ENCODE data around the gene TTC17. TPM values are rescaled to one million over a fixed set of nuclear protein-coding genes. Genes with fewer than 3 reads are reported as not detected.

Gene TTC17
- polyA plus RNA-seq, 1 donor from 2014 or later = 56.0 TPM

DNA sequence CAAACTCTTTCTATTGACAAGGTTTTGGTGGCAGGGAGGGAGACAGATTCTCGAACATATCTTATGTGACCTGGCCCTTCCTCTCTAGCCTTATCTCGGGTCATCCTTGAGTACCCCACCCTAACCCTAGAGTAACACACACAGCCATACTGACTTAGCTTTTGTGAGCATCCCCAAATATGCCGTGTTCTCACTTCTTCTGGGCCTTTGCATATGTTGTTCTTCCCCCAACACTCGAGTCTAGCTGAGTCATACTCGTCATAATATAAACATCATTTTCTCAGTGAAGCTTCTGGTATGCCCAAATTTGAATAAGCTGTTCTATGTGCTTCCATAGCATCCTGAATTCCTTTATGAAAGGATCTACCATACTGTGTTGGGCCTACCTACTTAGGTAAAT, 8.0 kb downstream of the TTC17 start:
- Mint-ChIP-seq H3K36me3 (peaks cover 2% of the 10 kb centered on the region), H3K27me3 (no peaks in the 10 kb centered on the region), H3K27ac (peak overlapping the region in 1 of 3 donors; percentile 83), H3K4me1 (peaks cover 32 to 35% (median 33%) of the 10 kb centered on the region in 3 donors), H3K4me3 (peak overlapping the region in 2 of 4 donors; percentile 0 to 47), H3K9me3 (no peaks in the 10 kb centered on the region)

DNA sequence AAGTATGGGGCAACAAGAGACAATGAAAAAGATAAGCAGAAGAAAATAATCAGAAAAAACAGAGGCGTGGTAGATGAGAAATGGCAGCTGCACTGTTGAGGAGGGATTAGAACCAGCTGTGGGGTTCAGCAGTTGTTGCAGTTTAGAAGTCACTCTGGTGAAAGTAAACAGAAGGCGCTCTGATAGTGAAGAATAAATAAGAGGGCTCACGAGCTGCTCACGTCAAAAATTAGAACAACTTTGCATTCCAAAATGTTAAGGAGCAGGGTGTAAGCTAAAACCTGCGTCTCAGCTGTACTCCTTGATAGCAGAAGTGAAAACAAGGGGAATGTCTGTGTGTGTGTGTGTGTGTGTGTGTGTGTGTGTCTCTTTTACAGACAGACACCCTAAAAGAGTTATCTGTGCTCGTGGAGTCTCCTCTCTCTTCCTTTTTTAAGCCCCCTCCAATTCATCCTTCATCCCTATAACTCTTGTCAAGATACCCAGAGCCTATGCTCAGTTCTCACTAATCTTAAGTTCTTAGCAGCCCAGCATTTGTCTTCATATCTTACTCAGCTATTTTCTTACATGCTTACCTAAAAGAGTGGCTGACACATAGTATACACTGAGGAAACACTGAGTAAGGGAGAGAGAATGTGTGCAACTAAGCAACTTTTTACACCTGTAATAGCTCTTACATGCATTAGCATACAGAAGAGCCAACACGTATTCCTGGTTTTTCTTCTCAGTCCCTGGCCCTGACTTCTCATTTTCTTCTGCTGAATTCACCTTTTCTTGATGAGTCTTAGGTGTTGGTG, 8.9 kb downstream of the TTC17 start:
- peak overlapping the region in 2 of 3 donors; percentile 1 to 83 for H3K27ac Mint-ChIP-seq
- no peaks in the 10 kb centered on the region for H3K27me3 Mint-ChIP-seq
- no peaks in the 10 kb centered on the region for H3K9me3 Mint-ChIP-seq
- peak overlapping the region in 3 of 4 donors; percentile 0 to 19 (median 1) for H3K4me3 Mint-ChIP-seq
- H3K36me3 Mint-ChIP-seq = peaks cover 2% of the 10 kb centered on the region
- peaks cover 31 to 35% (median 33%) of the 10 kb centered on the region in 3 donors for H3K4me1 Mint-ChIP-seq

- no peak overlapping the region for H3K4me3 Mint-ChIP-seq
- no peak overlapping the region for H3K27ac Mint-ChIP-seq
- H3K9me3 Mint-ChIP-seq = no peaks in the 10 kb centered on the region
- H3K36me3 Mint-ChIP-seq = no peaks in the 10 kb centered on the region
- peaks cover 3 to 15% (median 12%) of the 10 kb centered on the region in 3 donors for H3K4me1 Mint-ChIP-seq
- no peaks in the 10 kb centered on the region for H3K27me3 Mint-ChIP-seq
These were observed 17.3 kb downstream of the TTC17 start for GRCh38 chr11:43376065-43376464.

- Mint-ChIP-seq H3K9me3 (no peaks in the 10 kb centered on the region), H3K4me3 (peak overlapping the region in 1 of 4 donors; percentile 37), H3K36me3 (no peaks in the 10 kb centered on the region), H3K27me3 (no peaks in the 10 kb centered on the region), H3K27ac (peak overlapping the region in 1 of 3 donors; percentile 39), H3K4me1 (peaks cover 3 to 15% (median 12%) of the 10 kb centered on the region in 3 donors)
These were observed 17.9 kb downstream of the TTC17 start for GRCh38 chr11:43376594-43376993.

DNA sequence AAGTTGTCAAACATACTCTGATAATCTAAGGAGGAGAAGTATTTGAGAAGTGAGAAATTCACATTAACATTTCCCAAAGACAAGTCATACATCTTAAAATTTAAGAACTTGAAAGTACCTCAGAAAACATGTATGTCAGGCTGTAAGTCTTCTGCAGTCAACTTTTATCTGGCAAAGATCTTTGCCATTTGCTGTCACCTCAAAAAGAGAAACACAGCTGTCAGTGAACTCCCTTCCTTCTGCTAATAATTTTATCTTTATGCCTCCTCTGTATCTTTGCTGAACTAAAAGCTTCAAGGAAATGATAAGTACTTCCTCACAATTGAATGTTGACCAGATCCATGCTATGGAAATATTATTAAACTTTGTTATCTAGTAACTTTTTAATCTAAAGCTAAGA, 18.7 kb downstream of the TTC17 start:
- Mint-ChIP-seq H3K4me3 (no peak overlapping the region), H3K4me1 (peaks cover 3 to 17% (median 12%) of the 10 kb centered on the region in 3 donors), H3K27ac (no peak overlapping the region), H3K9me3 (no peaks in the 10 kb centered on the region), H3K36me3 (no peaks in the 10 kb centered on the region), H3K27me3 (no peaks in the 10 kb centered on the region)

- Mint-ChIP-seq H3K36me3 (no peaks in the 10 kb centered on the region), H3K27ac (no peak overlapping the region), H3K4me3 (no peak overlapping the region), H3K27me3 (no peaks in the 10 kb centered on the region), H3K4me1 (peaks cover 3 to 17% (median 10%) of the 10 kb centered on the region in 3 donors), H3K9me3 (no peaks in the 10 kb centered on the region)
These were observed 20.2 kb downstream of the TTC17 start for GRCh38 chr11:43378897-43379296.

DNA sequence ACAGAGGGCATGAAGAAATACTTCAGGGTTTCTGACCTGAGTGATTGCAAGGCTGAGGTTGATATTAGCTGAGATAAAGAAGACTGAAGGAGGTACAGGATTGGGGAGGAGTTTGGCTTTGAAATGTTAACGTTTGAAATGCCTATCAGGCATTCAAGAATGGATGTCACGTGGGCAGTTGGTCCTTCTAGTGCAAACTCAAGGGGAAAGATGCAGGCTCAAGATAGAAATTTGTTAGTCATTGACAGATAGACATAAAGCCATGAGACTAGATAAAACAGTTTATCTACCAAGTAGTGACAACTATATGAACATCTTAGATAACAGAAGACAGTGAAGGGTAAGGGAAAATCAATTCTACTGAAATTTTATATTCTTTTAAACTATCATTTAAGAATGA, 23.1 kb downstream of the TTC17 start:
- Mint-ChIP-seq H3K4me1 (peaks cover 0 to 5% (median 0%) of the 10 kb centered on the region in 3 donors), H3K36me3 (no peaks in the 10 kb centered on the region), H3K27ac (no peak overlapping the region), H3K27me3 (no peaks in the 10 kb centered on the region), H3K9me3 (no peaks in the 10 kb centered on the region), H3K4me3 (no peak overlapping the region)

DNA sequence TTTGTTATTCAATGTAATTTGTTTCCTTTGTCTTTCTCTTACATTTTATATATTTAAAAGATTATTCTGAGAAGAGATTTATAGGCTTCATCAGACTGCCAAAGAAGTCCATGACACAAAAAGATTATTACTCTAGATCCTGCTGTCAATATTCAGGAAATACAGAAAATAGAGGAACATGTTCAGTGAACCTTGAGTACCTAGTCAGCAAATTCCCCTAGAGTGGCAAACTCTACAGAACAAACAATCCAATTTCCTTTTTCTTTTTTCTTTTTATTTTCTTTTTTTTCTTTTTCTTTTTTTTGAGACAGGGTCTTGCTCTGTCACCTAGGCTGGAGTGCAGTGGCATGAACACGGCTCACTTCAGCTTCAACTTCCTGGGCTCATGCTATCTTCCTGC, 23.9 kb downstream of the TTC17 start:
- no peaks in the 10 kb centered on the region for H3K36me3 Mint-ChIP-seq
- H3K27me3 Mint-ChIP-seq = no peaks in the 10 kb centered on the region
- H3K27ac Mint-ChIP-seq = no peak overlapping the region
- peaks cover 0 to 5% (median 0%) of the 10 kb centered on the region in 3 donors for H3K4me1 Mint-ChIP-seq
- no peak overlapping the region for H3K4me3 Mint-ChIP-seq
- H3K9me3 Mint-ChIP-seq = no peaks in the 10 kb centered on the region

DNA sequence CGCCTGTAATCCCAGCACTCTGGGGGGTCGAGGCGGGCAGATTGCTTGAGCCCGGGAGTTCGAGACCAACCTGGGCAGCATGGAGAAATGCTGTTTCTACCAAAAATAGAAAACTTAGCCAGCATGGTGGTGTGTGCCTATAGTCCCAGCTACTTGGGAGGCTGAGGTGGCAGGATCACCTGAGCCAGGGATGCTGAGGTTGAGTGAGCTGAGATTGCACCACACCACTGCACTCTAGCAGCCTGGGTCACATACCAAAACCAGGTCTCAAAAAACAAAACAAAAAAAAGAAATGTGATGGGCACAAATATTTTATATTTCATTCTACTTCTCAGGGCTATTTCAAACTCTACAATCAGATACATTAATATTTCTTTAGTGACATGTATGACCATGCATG, 25.7 kb downstream of the TTC17 start:
- H3K36me3 Mint-ChIP-seq = no peaks in the 10 kb centered on the region
- H3K27me3 Mint-ChIP-seq = no peaks in the 10 kb centered on the region
- peaks cover 0 to 2% (median 0%) of the 10 kb centered on the region in 3 donors for H3K4me1 Mint-ChIP-seq
- H3K9me3 Mint-ChIP-seq = no peaks in the 10 kb centered on the region
- H3K27ac Mint-ChIP-seq = no peak overlapping the region
- no peak overlapping the region for H3K4me3 Mint-ChIP-seq

DNA sequence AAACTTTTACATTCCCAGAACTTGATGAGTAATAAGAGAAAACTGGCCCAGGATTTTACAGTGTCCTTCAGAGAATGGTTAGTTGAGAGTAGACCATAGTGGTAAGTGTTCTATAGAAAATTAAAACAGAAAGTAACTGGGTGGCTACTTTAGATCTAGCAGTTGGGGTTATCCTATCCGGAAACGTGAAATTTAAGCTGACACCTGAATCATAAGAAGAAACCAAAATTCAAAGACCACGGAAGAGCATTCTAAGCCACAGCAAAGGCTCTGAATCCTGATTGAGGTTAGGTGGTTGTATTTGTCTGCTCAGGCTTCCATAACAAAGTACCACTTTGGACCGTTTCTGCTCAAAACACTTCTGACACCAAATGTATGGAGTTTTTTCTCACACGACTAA, 34.0 kb downstream of the TTC17 start:
- peaks cover 9% of the 10 kb centered on the region for H3K36me3 Mint-ChIP-seq
- H3K27ac Mint-ChIP-seq = no peak overlapping the region
- no peaks in the 10 kb centered on the region for H3K27me3 Mint-ChIP-seq

GRCh38 chr11:43393765-43394355, 35.1 kb downstream of the TTC17 start:
- no peak overlapping the region for H3K4me3 Mint-ChIP-seq
- peaks cover 0 to 4% (median 1%) of the 10 kb centered on the region in 3 donors for H3K4me1 Mint-ChIP-seq
- H3K27me3 Mint-ChIP-seq = no peaks in the 10 kb centered on the region
- peaks cover 11% of the 10 kb centered on the region for H3K36me3 Mint-ChIP-seq
- H3K9me3 Mint-ChIP-seq = no peaks in the 10 kb centered on the region
- no peak overlapping the region for H3K27ac Mint-ChIP-seq

More for the DNA sequence above, 34.0 kb downstream of the TTC17 start:
- no peaks in the 10 kb centered on the region for H3K9me3 Mint-ChIP-seq
- H3K4me1 Mint-ChIP-seq = peaks cover 0 to 4% (median 1%) of the 10 kb centered on the region in 3 donors
- H3K4me3 Mint-ChIP-seq = no peak overlapping the region

GRCh38 chr11:43396617-43397016, 37.9 kb downstream of the TTC17 start:
- Mint-ChIP-seq H3K4me3 (no peak overlapping the region), H3K36me3 (peaks cover 14% of the 10 kb centered on the region), H3K27me3 (no peaks in the 10 kb centered on the region), H3K4me1 (peaks cover 0 to 4% (median 1%) of the 10 kb centered on the region in 3 donors), H3K27ac (no peak overlapping the region), H3K9me3 (no peaks in the 10 kb centered on the region)

DNA sequence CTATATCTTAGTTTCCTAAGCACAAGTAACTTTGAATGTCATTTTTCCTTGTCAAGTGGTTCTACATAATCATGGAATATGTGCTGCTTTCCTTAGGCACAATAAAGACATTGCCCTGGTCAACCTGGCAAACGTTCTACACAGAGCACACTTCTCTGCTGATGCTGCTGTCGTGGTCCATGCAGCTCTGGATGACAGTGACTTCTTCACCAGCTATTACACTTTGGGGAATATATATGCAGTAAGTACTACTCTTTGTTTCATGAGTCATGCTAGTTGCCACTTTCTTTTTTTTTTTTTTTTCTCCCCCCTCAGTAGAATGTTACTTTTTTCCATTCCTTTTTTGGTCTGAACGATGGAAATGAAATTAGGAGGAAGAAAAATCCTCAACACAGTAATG, 38.5 kb downstream of the TTC17 start:
- H3K4me3 Mint-ChIP-seq = no peak overlapping the region
- H3K27ac Mint-ChIP-seq = no peak overlapping the region
- peaks cover 14% of the 10 kb centered on the region for H3K36me3 Mint-ChIP-seq
- H3K4me1 Mint-ChIP-seq = peaks cover 0 to 4% (median 1%) of the 10 kb centered on the region in 3 donors
- H3K9me3 Mint-ChIP-seq = no peaks in the 10 kb centered on the region
- H3K27me3 Mint-ChIP-seq = no peaks in the 10 kb centered on the region

GRCh38 chr11:43399983-43400630, 41.4 kb downstream of the TTC17 start:
- Mint-ChIP-seq H3K27ac (no peak overlapping the region), H3K9me3 (no peaks in the 10 kb centered on the region), H3K36me3 (peaks cover 17% of the 10 kb centered on the region), H3K27me3 (no peaks in the 10 kb centered on the region), H3K4me3 (no peak overlapping the region), H3K4me1 (no peaks in the 10 kb centered on the region)

DNA sequence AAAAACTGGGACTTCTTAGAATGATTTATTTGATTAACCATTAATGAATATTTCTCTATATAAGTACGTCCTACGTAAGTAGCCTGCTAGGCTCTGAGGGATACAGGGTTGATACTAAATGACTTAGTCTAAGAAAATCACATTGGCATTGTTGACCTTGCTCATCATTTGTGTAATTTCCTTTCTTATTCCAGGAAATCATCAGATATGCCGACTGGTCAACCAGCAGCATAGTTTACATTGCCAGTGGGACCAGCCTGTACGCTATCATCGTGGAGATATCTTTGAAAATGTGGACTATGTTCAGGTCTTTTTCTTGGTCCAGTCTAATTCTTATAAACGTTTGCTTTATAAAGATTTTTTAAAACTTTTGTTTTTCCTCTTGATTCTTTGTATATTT, 42.5 kb downstream of the TTC17 start:
- Mint-ChIP-seq H3K27me3 (no peaks in the 10 kb centered on the region), H3K36me3 (peaks cover 15% of the 10 kb centered on the region), H3K4me3 (no peak overlapping the region), H3K4me1 (no peaks in the 10 kb centered on the region), H3K9me3 (no peaks in the 10 kb centered on the region), H3K27ac (no peak overlapping the region)

Measured in IgD-negative memory B cell (primary cell).